Measurements from ENCODE around the gene PSD2. TPM values are rescaled to one million over a fixed set of nuclear protein-coding genes. Genes with fewer than 3 reads are reported as not detected.

The PSD2 gene
- 0.20 TPM for total RNA-seq

- DNase-seq = no peak
Observed at GRCh38 chr5:139795074-139796001, at the start of gene PSD2. Gene PSD2 (plus strand): TSS chr5:139795808. CDS start chr5:139809441, 13,633 bp downstream.

GRCh38 chr5:139746691-139747582, 48.7 kb upstream of the PSD2 start:
- DNase-seq = no peak

- no peak for DNase-seq
Observed at GRCh38 chr5:139747583-139748504, 47.8 kb upstream of the PSD2 start.

- no peak for DNase-seq
Observed at GRCh38 chr5:139748505-139748826, 47.1 kb upstream of the PSD2 start.

GRCh38 chr5:139749242-139749641, 46.4 kb upstream of the PSD2 start:
- no peak for DNase-seq

GRCh38 chr5:139751236-139751635, 44.4 kb upstream of the PSD2 start:
- no peak for DNase-seq

GRCh38 chr5:139752506-139753473, 42.8 kb upstream of the PSD2 start:
- no peak for DNase-seq

GRCh38 chr5:139755892-139756671, 39.5 kb upstream of the PSD2 start:
- DNase-seq = no peak

GRCh38 chr5:139756971-139757370, 38.6 kb upstream of the PSD2 start:
- no peak for DNase-seq

- DNase-seq = no peak
Observed at GRCh38 chr5:139757727-139758509, 37.7 kb upstream of the PSD2 start.

GRCh38 chr5:139758510-139759075, 37.0 kb upstream of the PSD2 start:
- DNase-seq = no peak

- no peak for DNase-seq
Observed at GRCh38 chr5:139759219-139759721, 36.3 kb upstream of the PSD2 start.

- no peak for DNase-seq
Observed at GRCh38 chr5:139760066-139761056, 35.2 kb upstream of the PSD2 start.

- no peak for DNase-seq
Observed at GRCh38 chr5:139761057-139761450, 34.6 kb upstream of the PSD2 start.

GRCh38 chr5:139761501-139761900, 34.1 kb upstream of the PSD2 start:
- no peak for DNase-seq

GRCh38 chr5:139762615-139763170, 32.9 kb upstream of the PSD2 start:
- no peak for DNase-seq
